ENCODE results near the gene LILRA5. TPM values are rescaled to one million over a fixed set of nuclear protein-coding genes. Genes with fewer than 3 reads are reported as not detected.

LILRA5 gene
- total RNA-seq, 1 experiment from 2014 or later, result not detected

DNA sequence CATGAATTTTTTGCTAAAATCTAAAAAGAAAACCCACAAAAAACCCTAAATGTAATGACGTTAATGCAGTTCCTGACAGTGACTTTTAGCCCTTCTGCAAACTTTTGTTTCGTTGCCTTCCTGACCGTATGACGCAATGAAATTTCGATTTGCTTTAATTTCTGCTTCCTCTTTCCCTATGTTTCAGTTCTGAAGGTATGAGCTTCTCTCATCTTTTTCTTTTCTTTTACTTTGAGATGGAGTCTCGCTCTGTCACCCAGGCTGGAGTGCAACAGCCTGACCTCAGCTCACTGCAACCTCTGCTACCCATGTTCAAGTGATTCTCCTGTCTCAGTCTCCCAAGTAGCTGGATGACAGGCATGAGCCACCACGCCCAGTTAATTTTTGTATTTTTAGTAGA is 6.1 kb upstream of the LILRA5 start:
- intact Hi-C loops (cut with micrococcal nuclease; ENCODE audit: unreplicated experiment), result no loop called here
- Mint-ChIP-seq H3K9me3 (ENCODE audit: low read depth, unreplicated experiment) (no peaks in the 10 kb centered on the region), H3K27me3 (ENCODE audit: unreplicated experiment) (peaks cover 81% of the 10 kb centered on the region), H3K27ac (ENCODE audit: unreplicated experiment) (no peak overlapping the region), H3K4me3 (ENCODE audit: low read depth, unreplicated experiment) (no peak overlapping the region), H3K36me3 (ENCODE audit: insufficient read depth, unreplicated experiment) (no peaks in the 10 kb centered on the region), H3K4me1 (ENCODE audit: low read depth, unreplicated experiment) (no peaks in the 10 kb centered on the region)
- CTCF ChIA-PET, result no interaction called here
- DNase-seq, result no peak
- TF ChIP-seq, protein P1, sequence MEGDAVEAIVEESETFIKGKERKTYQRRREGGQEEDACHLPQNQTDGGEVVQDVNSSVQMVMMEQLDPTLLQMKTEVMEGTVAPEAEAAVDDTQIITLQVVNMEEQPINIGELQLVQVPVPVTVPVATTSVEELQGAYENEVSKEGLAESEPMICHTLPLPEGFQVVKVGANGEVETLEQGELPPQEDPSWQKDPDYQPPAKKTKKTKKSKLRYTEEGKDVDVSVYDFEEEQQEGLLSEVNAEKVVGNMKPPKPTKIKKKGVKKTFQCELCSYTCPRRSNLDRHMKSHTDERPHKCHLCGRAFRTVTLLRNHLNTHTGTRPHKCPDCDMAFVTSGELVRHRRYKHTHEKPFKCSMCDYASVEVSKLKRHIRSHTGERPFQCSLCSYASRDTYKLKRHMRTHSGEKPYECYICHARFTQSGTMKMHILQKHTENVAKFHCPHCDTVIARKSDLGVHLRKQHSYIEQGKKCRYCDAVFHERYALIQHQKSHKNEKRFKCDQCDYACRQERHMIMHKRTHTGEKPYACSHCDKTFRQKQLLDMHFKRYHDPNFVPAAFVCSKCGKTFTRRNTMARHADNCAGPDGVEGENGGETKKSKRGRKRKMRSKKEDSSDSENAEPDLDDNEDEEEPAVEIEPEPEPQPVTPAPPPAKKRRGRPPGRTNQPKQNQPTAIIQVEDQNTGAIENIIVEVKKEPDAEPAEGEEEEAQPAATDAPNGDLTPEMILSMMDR (IDR thresholded peaks at IDR 0.05; ENCODE audit: unreplicated experiment), result no peak
- no TSS peak for BruUV-seq (replicated peaks)

DNA sequence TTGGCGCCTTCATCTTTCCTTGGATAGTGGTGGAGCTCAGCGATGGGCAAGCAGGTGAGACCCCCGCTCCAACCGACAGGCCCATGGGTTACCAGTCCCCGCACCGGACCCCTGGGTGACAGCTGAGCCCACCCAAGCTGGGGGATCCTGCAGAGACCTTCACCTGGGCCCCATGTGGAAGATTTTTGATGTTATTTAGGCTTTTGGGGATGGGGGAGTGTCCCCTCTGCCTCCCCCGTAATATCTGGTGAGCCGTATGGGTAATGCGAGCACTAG is 4.9 kb upstream of the LILRA5 start:
- Mint-ChIP-seq H3K4me3 (ENCODE audit: low read depth, unreplicated experiment) (no peak overlapping the region), H3K36me3 (ENCODE audit: insufficient read depth, unreplicated experiment) (no peaks in the 10 kb centered on the region), H3K9me3 (ENCODE audit: low read depth, unreplicated experiment) (no peaks in the 10 kb centered on the region), H3K27ac (ENCODE audit: unreplicated experiment) (no peak overlapping the region), H3K27me3 (ENCODE audit: unreplicated experiment) (peaks cover 93% of the 10 kb centered on the region), H3K4me1 (ENCODE audit: low read depth, unreplicated experiment) (no peaks in the 10 kb centered on the region)
- CTCF ChIA-PET, result no interaction called here
- TF ChIP-seq, protein P1 (IDR thresholded peaks at IDR 0.05; ENCODE audit: unreplicated experiment), result no peak
- no TSS peak for BruUV-seq (replicated peaks)
- no peak for DNase-seq
- intact Hi-C loops (cut with micrococcal nuclease; ENCODE audit: unreplicated experiment), result no loop called here

DNA sequence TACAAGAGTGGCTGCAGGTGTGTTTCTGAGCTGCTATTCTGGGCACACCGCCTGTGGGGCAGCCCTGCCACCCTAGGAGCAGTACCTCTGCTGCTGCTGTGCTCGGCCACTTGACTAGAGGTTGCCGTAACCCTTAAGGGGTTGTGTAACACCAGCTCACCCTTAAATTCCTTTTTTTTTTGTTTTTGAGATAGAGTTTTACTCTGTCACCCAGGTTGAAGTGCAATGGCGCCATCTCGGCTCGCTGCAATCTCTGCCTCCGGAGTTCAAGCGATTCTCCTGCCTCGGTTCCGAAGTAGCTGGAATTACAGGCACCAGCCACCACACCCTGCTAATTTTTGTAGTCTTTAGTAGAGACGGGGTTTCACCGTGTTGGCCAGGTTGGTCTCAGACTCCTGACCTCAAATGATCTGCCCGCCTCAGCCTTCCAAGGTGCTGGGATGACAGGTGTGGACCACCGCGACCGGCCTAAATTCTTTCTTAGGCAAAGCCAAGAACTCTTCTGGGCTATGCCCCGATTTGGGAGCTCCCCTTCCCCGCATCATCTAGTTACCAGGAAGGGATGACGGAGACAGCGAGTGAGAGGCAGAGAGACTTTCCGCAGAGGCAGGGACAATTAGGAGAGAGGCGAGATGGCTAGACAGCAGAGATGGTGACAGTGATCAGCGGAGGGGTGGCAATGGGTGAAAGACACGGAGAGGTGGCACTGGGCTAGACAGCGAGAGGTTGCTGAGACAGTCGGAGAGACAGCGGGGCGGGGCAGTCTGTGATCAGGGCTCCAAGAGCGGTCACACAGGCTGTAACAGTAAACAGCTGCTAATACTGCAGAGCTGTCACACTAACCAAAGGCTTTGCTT is 4.4 kb upstream of the LILRA5 start:
- no TSS peak for BruUV-seq (replicated peaks)
- no peaks in the 10 kb centered on the region for H3K36me3 Mint-ChIP-seq (ENCODE audit: insufficient read depth, unreplicated experiment)
- TF ChIP-seq, protein P1 (IDR thresholded peaks at IDR 0.05; ENCODE audit: unreplicated experiment), result no peak
- no peaks in the 10 kb centered on the region for H3K4me1 Mint-ChIP-seq (ENCODE audit: low read depth, unreplicated experiment)
- H3K9me3 Mint-ChIP-seq (ENCODE audit: low read depth, unreplicated experiment), result no peaks in the 10 kb centered on the region
- CTCF ChIA-PET, result no interaction called here
- H3K27ac Mint-ChIP-seq (ENCODE audit: unreplicated experiment), result no peak overlapping the region
- no peak for DNase-seq
- peaks cover 94% of the 10 kb centered on the region for H3K27me3 Mint-ChIP-seq (ENCODE audit: unreplicated experiment)
- no peak overlapping the region for H3K4me3 Mint-ChIP-seq (ENCODE audit: low read depth, unreplicated experiment)
- intact Hi-C loops (cut with micrococcal nuclease; ENCODE audit: unreplicated experiment), result no loop called here

DNA sequence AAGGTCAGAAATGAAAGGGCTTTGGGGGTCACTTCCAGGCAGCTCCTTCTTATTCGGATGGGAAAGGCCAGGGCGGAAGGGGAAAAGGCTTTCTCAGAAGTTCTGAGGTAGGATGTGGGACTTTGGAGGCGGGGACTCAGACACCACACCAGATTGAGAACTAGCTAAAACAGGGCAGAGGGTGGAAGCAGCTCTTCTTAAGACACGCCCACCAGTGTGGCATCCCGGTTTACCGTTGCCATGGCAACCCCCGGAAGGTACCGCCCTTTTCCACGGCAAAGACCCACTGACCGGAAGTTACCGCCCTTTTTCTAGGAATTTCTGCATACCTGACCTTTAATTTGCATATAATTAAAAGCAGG is 3.8 kb upstream of the LILRA5 start:
- H3K9me3 Mint-ChIP-seq (ENCODE audit: low read depth, unreplicated experiment), result no peaks in the 10 kb centered on the region
- no peaks in the 10 kb centered on the region for H3K4me1 Mint-ChIP-seq (ENCODE audit: low read depth, unreplicated experiment)
- BruUV-seq (replicated peaks), result no TSS peak
- no peak overlapping the region for H3K4me3 Mint-ChIP-seq (ENCODE audit: low read depth, unreplicated experiment)
- H3K27me3 Mint-ChIP-seq (ENCODE audit: unreplicated experiment), result peaks cover 94% of the 10 kb centered on the region
- H3K27ac Mint-ChIP-seq (ENCODE audit: unreplicated experiment), result no peak overlapping the region
- intact Hi-C loops (cut with micrococcal nuclease; ENCODE audit: unreplicated experiment), result no loop called here
- H3K36me3 Mint-ChIP-seq (ENCODE audit: insufficient read depth, unreplicated experiment), result no peaks in the 10 kb centered on the region
- DNase-seq, result peak; percentile 23
- CTCF ChIA-PET, result no interaction called here
- TF ChIP-seq, protein P1 (IDR thresholded peaks at IDR 0.05; ENCODE audit: unreplicated experiment), result no peak

Data from Calu3 (cell line).